ENCODE measurements around the gene CCDC12. TPM values are rescaled to one million over a fixed set of nuclear protein-coding genes. Genes with fewer than 3 reads are reported as not detected.

The CCDC12 gene
- total RNA-seq, 4 donors from 2014 or later, result 30.8 to 61.5 (median 45.4) TPM

GRCh38 chr3:46874430-46874829 lies 102.1 kb downstream of the CCDC12 start:
- ATAC-seq (ENCODE audit: low FRiP score) (no peak), DNase-seq (ENCODE audit: low spot score) (no peak)
- no peak for TF ChIP-seq CTCF (IDR thresholded peaks at IDR 0.05)

- ATAC-seq (ENCODE audit: low FRiP score) (no peak), DNase-seq (ENCODE audit: low spot score) (no peak)
- TF ChIP-seq CTCF (IDR thresholded peaks at IDR 0.05), result no peak
Observed at GRCh38 chr3:46873521-46873920, 103.0 kb downstream of the CCDC12 start.

Small RNA genes within 50 kb of the gene (small RNA-seq; reads per million reads assigned to genes)
- not detected for gene AC109583.2

Other genes starting within 250 kb of the CCDC12 start
- gene MYL3, start 113.3 kb downstream of the CCDC12 start, total RNA-seq, result 10 to 100 TPM in 1 of 4 donors, 1 to 10 TPM in 3; 3.9 to 11.7 (median 5.0) TPM
- gene PTH1R, start 99.0 kb downstream of the CCDC12 start, total RNA-seq, result 10 to 100 TPM; 16.1 to 32.3 (median 17.9) TPM
- gene NBEAL2, start 2.9 kb upstream of the CCDC12 start, total RNA-seq, result 100 to 1,000 TPM in 1 of 4 donors, 10 to 100 TPM in 3; 17.4 to 113 (median 33.6) TPM
- 10 to 100 TPM; 42.9 to 83.1 (median 52.1) TPM for gene SETD2, start 187.4 kb upstream of the CCDC12 start, total RNA-seq